ENCODE data around the gene CYP2J2.
"Not testable (repeated sequence)": the region's sequence is repeated elsewhere in the genome, so short reads cannot be mapped to it uniquely, and the experiment has no call there.

Gene CYP2J2

DNA sequence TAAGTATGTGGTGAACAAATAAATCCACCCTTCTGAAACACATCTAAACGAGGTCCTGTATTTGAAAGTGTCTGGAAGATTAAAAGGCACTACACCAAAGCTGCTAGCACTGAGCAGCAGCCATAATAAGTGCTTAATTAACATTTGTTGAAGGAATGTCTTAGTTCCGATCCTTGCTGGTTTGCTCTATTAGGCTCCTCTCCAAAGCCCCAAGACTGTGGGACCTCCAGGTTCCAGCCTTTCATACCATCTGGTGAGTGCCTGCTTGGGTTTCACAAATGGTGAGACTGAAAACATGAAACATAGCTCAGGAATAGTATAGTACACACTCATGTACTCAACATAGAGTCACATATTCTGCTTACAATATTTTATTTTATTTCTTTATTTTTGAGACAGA lies 640 bp upstream of the CYP2J2 start:
- Histone ChIP-seq H3K4me1 (ENCODE audit: control insufficient read depth, insufficient read depth, low read length) (peaks cover 3% of the 10 kb centered on the region; the same call in 1 of the 2 replicates), H3K27ac (ENCODE audit: extremely low read depth, low read depth, low read length) (no peak overlapping the region), H3K4me3 (ENCODE audit: low read depth, low read length) (no peak overlapping the region), H3K36me3 (ENCODE audit: control insufficient read depth in 2 of 2, insufficient read depth in 1 of 2, low read length in 2 of 2) (no peaks in the 10 kb centered on the region), H3K9me3 (ENCODE audit: control insufficient read depth, insufficient read depth, low read depth, low read length) (no peaks in the 10 kb centered on the region)
- TF ChIP-seq ZNF335 (tag by site-specific recombination; conservative IDR thresholded peaks at IDR 0.05), result peak; percentile 78
- TF ChIP-seq, protein P1, sequence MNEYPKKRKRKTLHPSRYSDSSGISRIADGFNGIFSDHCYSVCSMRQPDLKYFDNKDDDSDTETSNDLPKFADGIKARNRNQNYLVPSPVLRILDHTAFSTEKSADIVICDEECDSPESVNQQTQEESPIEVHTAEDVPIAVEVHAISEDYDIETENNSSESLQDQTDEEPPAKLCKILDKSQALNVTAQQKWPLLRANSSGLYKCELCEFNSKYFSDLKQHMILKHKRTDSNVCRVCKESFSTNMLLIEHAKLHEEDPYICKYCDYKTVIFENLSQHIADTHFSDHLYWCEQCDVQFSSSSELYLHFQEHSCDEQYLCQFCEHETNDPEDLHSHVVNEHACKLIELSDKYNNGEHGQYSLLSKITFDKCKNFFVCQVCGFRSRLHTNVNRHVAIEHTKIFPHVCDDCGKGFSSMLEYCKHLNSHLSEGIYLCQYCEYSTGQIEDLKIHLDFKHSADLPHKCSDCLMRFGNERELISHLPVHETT (tag by site-specific recombination; IDR thresholded peaks at IDR 0.05), result no peak
- TF ChIP-seq ZNF202 (tag by site-specific recombination; IDR thresholded peaks at IDR 0.05; ENCODE audit: borderline replicate concordance), result no peak
- CTCF ChIA-PET, result interaction anchor here (1.6 kb wide), 1 partner anchor 24 kb away, joined by 5 read pairs; no protein-coding TSS in a partner anchor
- POLR2A ChIA-PET, result interaction anchor here (1.2 kb wide), 1 partner anchor 22 kb away, joined by 3 read pairs; no protein-coding TSS in a partner anchor

DNA sequence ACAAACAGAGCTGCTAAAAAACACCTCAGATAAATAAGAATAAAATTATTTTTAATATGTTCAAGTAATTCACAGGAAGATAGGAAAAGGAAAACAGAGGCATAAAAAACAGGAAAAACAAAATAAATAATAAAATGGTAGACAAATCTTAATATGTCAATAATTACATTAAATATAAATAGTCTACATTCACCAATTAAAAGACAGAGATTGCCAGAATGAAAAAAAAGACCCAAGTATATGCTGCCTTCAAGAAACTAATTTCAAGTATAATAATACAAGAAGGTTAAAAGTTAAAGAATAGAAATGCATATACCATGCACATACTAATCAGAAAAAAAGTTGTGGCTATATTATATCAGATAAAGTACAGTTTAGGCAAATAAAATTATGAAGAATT lies 1.9 kb downstream of the CYP2J2 start:
- H3K27ac ChIP-seq (ENCODE audit: extremely low read depth, low read depth, low read length), result no peak overlapping the region
- POLR2A ChIA-PET, result no interaction called here
- H3K9me3 ChIP-seq (ENCODE audit: control insufficient read depth, insufficient read depth, low read depth, low read length), result no peaks in the 10 kb centered on the region
- H3K4me1 ChIP-seq (ENCODE audit: control insufficient read depth, insufficient read depth, low read length), result no peaks in the 10 kb centered on the region
- CTCF ChIA-PET, result interaction anchor here (1.3 to 2.3 kb wide), 2 partner anchors 23 to 46 kb away, joined by 5 to 11 read pairs; no protein-coding TSS in a partner anchor
- H3K36me3 ChIP-seq (ENCODE audit: control insufficient read depth in 2 of 2, insufficient read depth in 1 of 2, low read length in 2 of 2), result no peaks in the 10 kb centered on the region
- H3K4me3 ChIP-seq (ENCODE audit: low read depth, low read length), result no peak overlapping the region
- TF ChIP-seq ZNF626 (tag by site-specific recombination; IDR thresholded peaks at IDR 0.05) (no peak), ZNF174 (tag by site-specific recombination; IDR thresholded peaks at IDR 0.05) (no peak), GLI4 (tag by site-specific recombination; IDR thresholded peaks at IDR 0.05) (no peak), ATF2 (tag by site-specific recombination; IDR thresholded peaks at IDR 0.05; ENCODE audit: low read depth) (no peak), SETDB1 (IDR thresholded peaks at IDR 0.05; ENCODE audit: insufficient read length, low read length) (peak; percentile 95)
- TF ChIP-seq, protein P2, sequence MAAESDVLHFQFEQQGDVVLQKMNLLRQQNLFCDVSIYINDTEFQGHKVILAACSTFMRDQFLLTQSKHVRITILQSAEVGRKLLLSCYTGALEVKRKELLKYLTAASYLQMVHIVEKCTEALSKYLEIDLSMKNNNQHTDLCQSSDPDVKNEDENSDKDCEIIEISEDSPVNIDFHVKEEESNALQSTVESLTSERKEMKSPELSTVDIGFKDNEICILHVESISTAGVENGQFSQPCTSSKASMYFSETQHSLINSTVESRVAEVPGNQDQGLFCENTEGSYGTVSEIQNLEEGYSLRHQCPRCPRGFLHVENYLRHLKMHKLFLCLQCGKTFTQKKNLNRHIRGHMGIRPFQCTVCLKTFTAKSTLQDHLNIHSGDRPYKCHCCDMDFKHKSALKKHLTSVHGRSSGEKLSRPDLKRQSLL (tag by site-specific recombination; IDR thresholded peaks at IDR 0.05), result no peak

DNA sequence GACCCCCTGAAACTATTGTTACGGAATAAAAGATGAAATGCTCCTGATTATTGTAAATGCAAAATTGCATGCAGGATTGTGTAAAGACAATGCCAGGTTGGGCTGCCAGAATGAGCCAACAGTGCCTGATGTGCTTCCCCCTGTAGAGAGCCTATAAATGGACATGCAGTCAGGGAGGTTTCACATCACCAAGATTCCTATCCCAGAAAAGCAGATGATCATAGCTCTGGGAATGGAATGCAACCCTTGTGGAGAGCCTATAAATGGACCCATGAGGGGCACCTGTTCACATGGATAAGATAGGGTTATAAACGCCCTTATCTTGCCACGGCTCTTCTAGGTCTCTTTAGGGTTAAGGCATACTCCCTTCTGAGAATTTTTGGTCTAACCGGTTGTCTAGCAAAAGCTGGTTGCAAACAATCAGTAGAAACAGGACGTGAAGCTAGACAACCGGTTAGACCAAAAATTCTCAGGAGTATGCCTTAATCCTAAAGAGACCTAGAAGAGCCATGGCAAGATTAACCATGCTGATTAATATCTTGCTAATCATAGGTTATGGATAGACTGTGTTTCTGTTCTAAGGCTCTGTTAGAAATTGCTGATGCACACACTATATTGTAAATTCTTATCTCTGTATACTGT lies 5.2 kb downstream of the CYP2J2 start:
- H3K4me1 ChIP-seq (ENCODE audit: control insufficient read depth, insufficient read depth, low read length); POLR2A ChIA-PET; H3K36me3 ChIP-seq (ENCODE audit: control insufficient read depth in 2 of 2, insufficient read depth in 1 of 2, low read length in 2 of 2); H3K27ac ChIP-seq (ENCODE audit: extremely low read depth, low read depth, low read length); H3K4me3 ChIP-seq (ENCODE audit: low read depth, low read length); H3K9me3 ChIP-seq (ENCODE audit: control insufficient read depth, insufficient read depth, low read depth, low read length): not testable (repeated sequence)
- CTCF ChIA-PET, result interaction anchor here (0.7 kb wide), 2 partner anchors 19 to 149 kb away, joined by 3 read pairs; no protein-coding TSS in a partner anchor

DNA sequence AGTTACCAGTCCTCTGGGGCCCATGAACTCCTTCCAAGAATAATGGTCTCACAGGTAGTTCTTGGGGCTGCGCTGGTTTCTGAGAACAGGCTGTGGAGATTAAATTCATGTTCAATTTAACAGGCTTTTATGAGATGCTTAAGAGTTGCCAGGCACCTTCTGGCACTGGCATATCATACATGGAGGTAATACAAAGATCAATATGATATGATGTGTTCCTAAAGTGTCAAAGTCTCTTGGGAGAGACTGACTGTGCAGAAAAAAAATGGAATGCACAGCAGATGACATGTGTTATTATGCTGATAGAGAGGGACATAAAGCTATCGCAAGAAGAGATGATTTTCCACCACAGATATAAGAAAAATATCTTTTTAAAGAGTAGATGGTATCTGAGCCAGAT lies 6.8 kb downstream of the CYP2J2 start:
- H3K9me3 ChIP-seq (ENCODE audit: control insufficient read depth, insufficient read depth, low read depth, low read length), result no peaks in the 10 kb centered on the region
- CTCF ChIA-PET, result interaction anchor here (0.7 to 0.8 kb wide), 2 partner anchors 28 to 32 kb away, joined by 3 to 4 read pairs; no protein-coding TSS in a partner anchor
- no peaks in the 10 kb centered on the region for H3K4me1 ChIP-seq (ENCODE audit: control insufficient read depth, insufficient read depth, low read length)
- POLR2A ChIA-PET, result no interaction called here
- no peaks in the 10 kb centered on the region for H3K36me3 ChIP-seq (ENCODE audit: control insufficient read depth in 2 of 2, insufficient read depth in 1 of 2, low read length in 2 of 2)
- no peak overlapping the region for H3K4me3 ChIP-seq (ENCODE audit: low read depth, low read length)
- TF ChIP-seq ZNF324 (tag by site-specific recombination; IDR thresholded peaks at IDR 0.05) (no peak), ZNF341 (tag by site-specific recombination; IDR thresholded peaks at IDR 0.05; ENCODE audit: low read depth) (no peak), ZNF623 (tag by site-specific recombination; IDR thresholded peaks at IDR 0.05) (no peak), ZEB2 (tag by site-specific recombination; IDR thresholded peaks at IDR 0.05) (no peak), ZNF138 (tag by site-specific recombination; IDR thresholded peaks at IDR 0.05; ENCODE audit: borderline replicate concordance) (no peak), CTCF (tag by site-specific recombination; IDR thresholded peaks at IDR 0.05) (no peak), KLF9 (tag by site-specific recombination; IDR thresholded peaks at IDR 0.05; ENCODE audit: low read depth) (no peak), ZNF221 (tag by site-specific recombination; IDR thresholded peaks at IDR 0.05; ENCODE audit: borderline replicate concordance) (no peak)
- TF ChIP-seq, protein P3, sequence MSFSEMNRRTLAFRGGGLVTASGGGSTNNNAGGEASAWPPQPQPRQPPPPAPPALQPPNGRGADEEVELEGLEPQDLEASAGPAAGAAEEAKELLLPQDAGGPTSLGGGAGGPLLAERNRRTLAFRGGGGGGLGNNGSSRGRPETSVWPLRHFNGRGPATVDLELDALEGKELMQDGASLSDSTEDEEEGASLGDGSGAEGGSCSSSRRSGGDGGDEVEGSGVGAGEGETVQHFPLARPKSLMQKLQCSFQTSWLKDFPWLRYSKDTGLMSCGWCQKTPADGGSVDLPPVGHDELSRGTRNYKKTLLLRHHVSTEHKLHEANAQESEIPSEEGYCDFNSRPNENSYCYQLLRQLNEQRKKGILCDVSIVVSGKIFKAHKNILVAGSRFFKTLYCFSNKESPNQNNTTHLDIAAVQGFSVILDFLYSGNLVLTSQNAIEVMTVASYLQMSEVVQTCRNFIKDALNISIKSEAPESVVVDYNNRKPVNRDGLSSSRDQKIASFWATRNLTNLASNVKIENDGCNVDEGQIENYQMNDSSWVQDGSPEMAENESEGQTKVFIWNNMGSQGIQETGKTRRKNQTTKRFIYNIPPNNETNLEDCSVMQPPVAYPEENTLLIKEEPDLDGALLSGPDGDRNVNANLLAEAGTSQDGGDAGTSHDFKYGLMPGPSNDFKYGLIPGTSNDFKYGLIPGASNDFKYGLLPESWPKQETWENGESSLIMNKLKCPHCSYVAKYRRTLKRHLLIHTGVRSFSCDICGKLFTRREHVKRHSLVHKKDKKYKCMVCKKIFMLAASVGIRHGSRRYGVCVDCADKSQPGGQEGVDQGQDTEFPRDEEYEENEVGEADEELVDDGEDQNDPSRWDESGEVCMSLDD (tag by site-specific recombination; IDR thresholded peaks at IDR 0.05), result no peak
- H3K27ac ChIP-seq (ENCODE audit: extremely low read depth, low read depth, low read length), result no peak overlapping the region

Measured in HEK293 (cell line).